ENCODE results near the gene HOMER2. TPM values are rescaled to one million over a fixed set of nuclear protein-coding genes. Genes with fewer than 3 reads are reported as not detected.
"Not testable (repeated sequence)": the region's sequence is repeated elsewhere in the genome, so short reads cannot be mapped to it uniquely, and the experiment has no call there.

The HOMER2 gene
- total RNA-seq = 0.20 and 0.22 TPM in 2 replicates

GRCh38 chr15:82952158-82953081 lies at the start of gene HOMER2:
HOMER2 (minus strand) TSS chr15:82952720; CDS start chr15:82952535, 185 bp downstream.
- peak in 1 of 2 donors; percentile 29 for DNase-seq (ENCODE audit: low read depth in 2 of 2)

GRCh38 chr15:83000672-83001031 lies 48.1 kb upstream of the HOMER2 start:
- DNase-seq (ENCODE audit: low read depth in 2 of 2) = not testable (repeated sequence)

GRCh38 chr15:82999905-83000671 lies 47.6 kb upstream of the HOMER2 start:
- peak; percentile 66 to 80 for DNase-seq (ENCODE audit: low read depth in 2 of 2)

GRCh38 chr15:82999426-82999825 lies 46.9 kb upstream of the HOMER2 start:
- no peak for DNase-seq (ENCODE audit: low read depth in 2 of 2)

GRCh38 chr15:82995938-82996337 lies 43.4 kb upstream of the HOMER2 start:
- DNase-seq (ENCODE audit: low read depth in 2 of 2) = no peak

GRCh38 chr15:82995076-82995475 lies 42.6 kb upstream of the HOMER2 start:
- DNase-seq (ENCODE audit: low read depth in 2 of 2) = no peak

- no peak for DNase-seq (ENCODE audit: low read depth in 2 of 2)
Observed at GRCh38 chr15:82993144-82993543, 40.6 kb upstream of the HOMER2 start.

GRCh38 chr15:82992436-82992998 lies 40.0 kb upstream of the HOMER2 start:
- DNase-seq (ENCODE audit: low read depth in 2 of 2) = no peak

- DNase-seq (ENCODE audit: low read depth in 2 of 2) = peak; percentile 36 to 47
Observed at GRCh38 chr15:82986442-82986780, 33.9 kb upstream of the HOMER2 start.

GRCh38 chr15:82985688-82986441 lies 33.3 kb upstream of the HOMER2 start, which contains the start of gene RAMAC:
RAMAC (plus strand) TSS chr15:82986210; CDS start chr15:82989019, 2,809 bp downstream.
- DNase-seq (ENCODE audit: low read depth in 2 of 2) = peak; percentile 93

GRCh38 chr15:82980981-82981380 lies 28.5 kb upstream of the HOMER2 start:
- no peak for DNase-seq (ENCODE audit: low read depth in 2 of 2)

GRCh38 chr15:82979726-82980125 lies 27.2 kb upstream of the HOMER2 start:
- no peak for DNase-seq (ENCODE audit: low read depth in 2 of 2)

- DNase-seq (ENCODE audit: low read depth in 2 of 2) = no peak
Observed at GRCh38 chr15:82978438-82978837, 25.9 kb upstream of the HOMER2 start.

GRCh38 chr15:82977076-82977475 lies 24.6 kb upstream of the HOMER2 start:
- no peak for DNase-seq (ENCODE audit: low read depth in 2 of 2)

GRCh38 chr15:82972990-82973389 lies 20.5 kb upstream of the HOMER2 start:
- DNase-seq (ENCODE audit: low read depth in 2 of 2) = no peak

GRCh38 chr15:82971218-82971984 lies 18.9 kb upstream of the HOMER2 start:
- no peak for DNase-seq (ENCODE audit: low read depth in 2 of 2)

- no peak for DNase-seq (ENCODE audit: low read depth in 2 of 2)
Observed at GRCh38 chr15:82970696-82971095, 18.2 kb upstream of the HOMER2 start.

GRCh38 chr15:82970078-82970686 lies 17.7 kb upstream of the HOMER2 start:
- DNase-seq (ENCODE audit: low read depth in 2 of 2) = no peak

- DNase-seq (ENCODE audit: low read depth in 2 of 2) = no peak
Observed at GRCh38 chr15:82969353-82969752, 16.8 kb upstream of the HOMER2 start.

- DNase-seq (ENCODE audit: low read depth in 2 of 2) = no peak
Observed at GRCh38 chr15:82968066-82968465, 15.5 kb upstream of the HOMER2 start.

All from lung microvascular endothelial cell (primary cell).